HCT116 (cell line): ENCODE measurements around the gene ZNF213. TPM values are rescaled to one million over a fixed set of nuclear protein-coding genes. Genes with fewer than 3 reads are reported as not detected.

Experiments
- ATAC-seq: fragments of 200-7000 bp; cut with Tn5 transposase; 2 replicates; pipeline ENCODE4 v1.9.1; 2020; ENCODE audit warnings: mild to moderate bottlenecking, moderate library complexity
- BruUV-seq: library from RNA; stranded (reverse); fragments of 400-500 nt; replicated peaks from 2 replicates; lab custom pipeline; 2021; lab: Mats Ljungman, UMichigan
- CTCF ChIA-PET: fragments of 300-600 bp; sonication (Branson Sonifier 250); formaldehyde crosslinking; loops from one replicate; lab custom pipeline; 2021; ENCODE audit warnings: antibody characterized with exemption; lab: Charles Lee
- POLR2A ChIA-PET: fragments of 300-600, 350-600 bp; sonication (Branson Sonifier 250); formaldehyde crosslinking; loops from one replicate; lab custom pipeline; 2021; ENCODE audit warnings: antibody characterized with exemption; lab: Charles Lee
- RAD21 ChIA-PET, 2 experiments: fragments of 300-600 bp; sonication (Branson Sonifier 250); formaldehyde crosslinking; loops; one replicate each; lab custom pipeline; 2023; ENCODE audit warnings: low total read pairs in 2 of 2; ENCODE audit not compliant: uncharacterized antibody in 2 of 2, unreplicated experiment in 2 of 2, low non-redundant PET in 1 of 2; lab: Charles Lee
- DNase-seq: peaks from one replicate; pipeline ENCODE4 v3.0.0-alpha.2; 2010; ENCODE audit warnings: low read depth, low spot score
- H2AFZ ChIP-seq: fragments of 200-600 bp; shearing (Covaris generic), sonication (generic); 2 replicates; pipeline ENCODE4 v1.6.1; 2017; ENCODE audit warnings: low read depth, mixed run types, mixed read lengths, antibody characterized with exemption, low read length; ENCODE audit not compliant: poor library complexity, severe bottlenecking
- H3K27ac ChIP-seq: 2 replicates; pipeline ENCODE4 v1.5.1; 2012; ENCODE audit warnings: low read depth, low read length
- H3K27me3 ChIP-seq: fragments of 200-600 bp; sonication (generic); 2 replicates; pipeline ENCODE4 v1.6.1; 2016; ENCODE audit warnings: mixed run types, low read length, mixed read lengths; ENCODE audit not compliant: insufficient read depth
- H3K36me3 ChIP-seq, 2 experiments: fragments of 200-500 bp in 1 of 2; fragments of 200-600 bp in 1 of 2; sonication (Bioruptor generic) in 1 of 2; sonication (generic) in 1 of 2; 2 replicates each; pipeline versions ENCODE4 v1.5.1 to v1.6.1; 2014 to 2016; ENCODE audit warnings: low read length in 2 of 2, inconsistent platforms in 1 of 2, mixed read lengths in 1 of 2, mixed run types in 1 of 2; ENCODE audit not compliant: insufficient read depth in 2 of 2, control insufficient read depth in 1 of 2
- H3K4me1 ChIP-seq, 2 experiments: fragments of 200-600 bp in 1 of 2; sonication (generic) in 1 of 2; 2 replicates each; pipeline versions ENCODE4 v1.5.1 to v1.6.1; 2012 to 2017; ENCODE audit warnings: low read length in 2 of 2, inconsistent platforms in 1 of 2, mild to moderate bottlenecking in 1 of 2, mixed read lengths in 1 of 2, mixed run types in 1 of 2, moderate library complexity in 1 of 2; ENCODE audit not compliant: insufficient read depth in 2 of 2, control insufficient read depth in 1 of 2
- H3K4me2 ChIP-seq: fragments of 200-600 bp; sonication (generic); 2 replicates; pipeline ENCODE4 v1.6.1; 2017; ENCODE audit warnings: mixed run types, low read length, mixed read lengths
- H3K4me3 ChIP-seq, 2 experiments: fragments of 200-600 bp in 1 of 2; sonication (generic) in 1 of 2; replicated peaks in 1 of 2; 2 replicates each; pipeline ENCODE4 v1.5.1; 2011 to 2016; ENCODE audit warnings: low read length in 2 of 2, control low read depth in 1 of 2, low read depth in 1 of 2, mild to moderate bottlenecking in 1 of 2, mixed read lengths in 1 of 2, mixed run types in 1 of 2
- H3K79me2 ChIP-seq: fragments of 200-600 bp; sonication (generic); 2 replicates; pipeline ENCODE4 v1.6.1; 2017; ENCODE audit warnings: mild to moderate bottlenecking, mixed run types, low read length, moderate library complexity, mixed read lengths; ENCODE audit not compliant: insufficient read depth
- H3K9ac ChIP-seq: fragments of 200-600 bp; sonication (generic); 2 replicates; pipeline ENCODE4 v1.6.1; 2016; ENCODE audit warnings: low read length, mixed read lengths
- H3K9me2 ChIP-seq: fragments of 200-600 bp; sonication (generic), shearing (Covaris generic); 2 replicates; pipeline ENCODE4 v1.6.1; 2017; ENCODE audit warnings: mixed run types, mild to moderate bottlenecking, moderate library complexity; ENCODE audit not compliant: insufficient read depth
- H3K9me3 ChIP-seq, 2 experiments: fragments of 200-500 bp in 1 of 2; fragments of 200-600 bp in 1 of 2; sonication (Bioruptor generic) in 1 of 2; sonication (generic) in 1 of 2; 2 replicates each; pipeline ENCODE4 v1.6.1; 2014 to 2017; ENCODE audit warnings: low read length in 2 of 2, mixed read lengths in 2 of 2, inconsistent platforms in 1 of 2, low read depth in 1 of 2, mild to moderate bottlenecking in 1 of 2, mixed run types in 1 of 2, moderate library complexity in 1 of 2; ENCODE audit not compliant: control insufficient read depth in 1 of 2, insufficient read depth in 1 of 2
- H4K20me1 ChIP-seq: fragments of 200-600 bp; sonication (generic), shearing (Covaris generic); 2 replicates; pipeline ENCODE4 v1.6.1; 2017; ENCODE audit warnings: mixed run types, mild to moderate bottlenecking, moderate library complexity; ENCODE audit not compliant: insufficient read depth
- CBX3 ChIP-seq: IDR thresholded peaks from 2 replicates; pipeline ENCODE4 v1.6.1; 2012; ENCODE audit warnings: low read depth
- CEBPB ChIP-seq: IDR thresholded peaks from 2 replicates; pipeline ENCODE4 v1.6.1; 2012; ENCODE audit warnings: low read depth
- CTCF ChIP-seq, 3 experiments: fragments of 200-600 bp in 1 of 3; sonication (generic) in 1 of 3; IDR thresholded peaks in 2 of 3; conservative IDR thresholded peaks in 1 of 3; 2 replicates each; pipeline ENCODE4 v1.5.1; 2012 to 2017; ENCODE audit warnings: low read depth in 2 of 3, low read length in 2 of 3, antibody characterized with exemption in 1 of 3, borderline replicate concordance in 1 of 3, control low read depth in 1 of 3, mild to moderate bottlenecking in 1 of 3, mixed read lengths in 1 of 3, mixed run types in 1 of 3, moderate library complexity in 1 of 3; ENCODE audit not compliant: insufficient read depth in 1 of 3
- EGR1 ChIP-seq: IDR thresholded peaks from 2 replicates; pipeline ENCODE4 v1.6.1; 2012; ENCODE audit warnings: low read depth
- ELF1 ChIP-seq: IDR thresholded peaks from 2 replicates; pipeline ENCODE4 v1.6.1; 2012; ENCODE audit warnings: low read depth, borderline replicate concordance
- SRF ChIP-seq: IDR thresholded peaks from 2 replicates; pipeline ENCODE4 v1.6.1; 2012; ENCODE audit warnings: low read depth
- ZBTB33 ChIP-seq: IDR thresholded peaks from 2 replicates; pipeline ENCODE4 v1.6.1; 2011; ENCODE audit warnings: mild to moderate bottlenecking, low read length, moderate library complexity; ENCODE audit not compliant: insufficient replicate concordance; ENCODE audit errors: extremely low read depth
- ZNF274 ChIP-seq: fragments of 200-500 bp; sonication (Bioruptor generic); IDR thresholded peaks from 2 replicates; pipeline ENCODE4 v1.6.1; 2014; ENCODE audit warnings: mild to moderate bottlenecking, low read depth, low read length, inconsistent platforms
- intact Hi-C: fragments of 100-400 bp; cut with micrococcal nuclease; formaldehyde crosslinking; loops from 2 replicates; pipeline ENCODE4 v1.10.0; 2022
- total RNA-seq: library from RNA; stranded (reverse); gene quantifications from one replicate; pipeline ENCODE4 v1.2.1, GENCODE V29; 2021; ENCODE audit not compliant: unreplicated experiment

The ZNF213 gene
- total RNA-seq, 1 experiment from 2014 or later: 11.0 TPM

GRCh38 chr16:3120435-3120834 lies 14.4 kb upstream of the ZNF213 start (continued):
- TF ChIP-seq ZBTB33: no peak
- no peak for TF ChIP-seq CBX3
- no peak for TF ChIP-seq CTCF (IDR thresholded peaks at IDR 0.05 in 2 of 3, conservative IDR thresholded peaks at IDR 0.05 in 1 of 3; ENCODE audit: borderline replicate concordance in 1 of 3, insufficient read depth in 1 of 3, low read depth in 2 of 3, low read length in 2 of 3)
- TF ChIP-seq EGR1: no peak
- TF ChIP-seq, all 23 proteins: peak for 0

- no peak for ATAC-seq
- intact Hi-C loops: no loop called here
- Histone ChIP-seq H3K27ac (no peak overlapping the region), H3K4me2 (no peak overlapping the region), H4K20me1 (no peaks in the 10 kb centered on the region), H3K9me3 (no peaks in the 10 kb centered on the region), H3K36me3 (peaks cover 3 to 5% of the 10 kb centered on the region in 2 experiments; a peak in 3 of 4 replicates), H3K9ac (no peak overlapping the region), H3K9me2 (no peaks in the 10 kb centered on the region), H3K4me1 (peaks cover 9 to 20% of the 10 kb centered on the region in 2 experiments; a peak in 3 of 4 replicates), H3K27me3 (no peaks in the 10 kb centered on the region), H3K79me2 (no peaks in the 10 kb centered on the region), H3K4me3 (no peak overlapping the region), H2AFZ (no peak overlapping the region)
- ChIA-PET CTCF (interaction anchor here (1.2 to 1.5 kb wide), 2 partner anchors 64 to 90 kb away, joined by 3 read pairs; no protein-coding TSS in a partner anchor), POLR2A (interaction anchor here (2.1 kb wide), 1 partner anchor 8 kb away, joined by 6 read pairs; no protein-coding TSS in a partner anchor), RAD21 (no interaction called here)
- DNase-seq: no peak
- TF ChIP-seq ELF1 (no peak), SRF (no peak), ZNF274 (no peak), CTCF (IDR thresholded peaks at IDR 0.05 in 2 of 3, conservative IDR thresholded peaks at IDR 0.05 in 1 of 3; ENCODE audit: borderline replicate concordance in 1 of 3, insufficient read depth in 1 of 3, low read depth in 2 of 3, low read length in 2 of 3) (no peak), CEBPB (no peak)
- no TSS peak for BruUV-seq
These were observed 12.9 kb upstream of the ZNF213 start for GRCh38 chr16:3121851-3122467.
